Measurements from ENCODE around the gene TDRD12.

- TF ChIP-seq, protein P1, sequence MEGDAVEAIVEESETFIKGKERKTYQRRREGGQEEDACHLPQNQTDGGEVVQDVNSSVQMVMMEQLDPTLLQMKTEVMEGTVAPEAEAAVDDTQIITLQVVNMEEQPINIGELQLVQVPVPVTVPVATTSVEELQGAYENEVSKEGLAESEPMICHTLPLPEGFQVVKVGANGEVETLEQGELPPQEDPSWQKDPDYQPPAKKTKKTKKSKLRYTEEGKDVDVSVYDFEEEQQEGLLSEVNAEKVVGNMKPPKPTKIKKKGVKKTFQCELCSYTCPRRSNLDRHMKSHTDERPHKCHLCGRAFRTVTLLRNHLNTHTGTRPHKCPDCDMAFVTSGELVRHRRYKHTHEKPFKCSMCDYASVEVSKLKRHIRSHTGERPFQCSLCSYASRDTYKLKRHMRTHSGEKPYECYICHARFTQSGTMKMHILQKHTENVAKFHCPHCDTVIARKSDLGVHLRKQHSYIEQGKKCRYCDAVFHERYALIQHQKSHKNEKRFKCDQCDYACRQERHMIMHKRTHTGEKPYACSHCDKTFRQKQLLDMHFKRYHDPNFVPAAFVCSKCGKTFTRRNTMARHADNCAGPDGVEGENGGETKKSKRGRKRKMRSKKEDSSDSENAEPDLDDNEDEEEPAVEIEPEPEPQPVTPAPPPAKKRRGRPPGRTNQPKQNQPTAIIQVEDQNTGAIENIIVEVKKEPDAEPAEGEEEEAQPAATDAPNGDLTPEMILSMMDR (IDR thresholded peaks at IDR 0.05) = no peak
- TF ChIP-seq POLR2A (IDR thresholded peaks at IDR 0.05) = no peak
These were observed 90.2 kb downstream of the TDRD12 start for GRCh38 chr19:32809754-32810153.

Data from tibial nerve (tissue), 3 donors.